ENCODE data around the gene LGI2. TPM values are rescaled to one million over a fixed set of nuclear protein-coding genes. Genes with fewer than 3 reads are reported as not detected.

The LGI2 gene
- total and polyA plus RNA-seq, 9 of the 15 experiments (the other 6 are each of a cell fraction or from before 2014, with no cell fraction given): 0.03 to 0.07 TPM; not detected in 7

DNA sequence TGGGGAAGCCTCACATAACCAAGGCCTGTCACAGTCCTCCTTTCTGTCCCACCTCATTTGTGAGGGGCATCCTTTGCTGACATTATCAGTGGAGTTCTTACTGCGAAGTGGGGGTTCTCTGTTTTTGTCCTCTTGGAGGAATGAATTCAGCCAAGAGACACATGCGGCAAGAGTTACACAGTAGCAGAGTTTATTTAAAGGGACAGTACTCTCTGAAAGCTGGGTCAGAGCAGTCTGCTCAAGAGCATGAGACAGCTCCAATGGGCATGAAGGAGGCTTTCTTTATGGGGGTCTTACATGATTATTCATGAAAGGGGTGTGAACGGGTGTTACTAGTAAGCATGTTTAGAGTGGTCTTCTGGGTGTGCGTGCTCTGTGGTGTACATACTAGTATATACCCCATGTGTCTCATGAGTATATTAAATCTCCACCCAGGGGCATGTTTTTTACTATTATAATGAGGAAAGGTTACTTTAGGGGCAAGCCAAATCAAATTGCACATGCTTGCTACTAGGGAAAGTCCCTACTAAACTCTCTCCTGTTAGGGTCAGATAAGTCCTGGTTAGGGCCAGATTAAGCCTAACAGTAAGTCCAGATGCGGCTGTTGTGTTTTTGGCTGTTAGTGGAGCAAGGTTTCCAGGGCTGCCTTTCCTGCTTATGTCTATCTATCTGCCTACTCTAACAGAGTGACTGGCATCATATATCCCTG lies 19.8 kb upstream of the LGI2 start (continued):
- TF ChIP-seq, protein P1, sequence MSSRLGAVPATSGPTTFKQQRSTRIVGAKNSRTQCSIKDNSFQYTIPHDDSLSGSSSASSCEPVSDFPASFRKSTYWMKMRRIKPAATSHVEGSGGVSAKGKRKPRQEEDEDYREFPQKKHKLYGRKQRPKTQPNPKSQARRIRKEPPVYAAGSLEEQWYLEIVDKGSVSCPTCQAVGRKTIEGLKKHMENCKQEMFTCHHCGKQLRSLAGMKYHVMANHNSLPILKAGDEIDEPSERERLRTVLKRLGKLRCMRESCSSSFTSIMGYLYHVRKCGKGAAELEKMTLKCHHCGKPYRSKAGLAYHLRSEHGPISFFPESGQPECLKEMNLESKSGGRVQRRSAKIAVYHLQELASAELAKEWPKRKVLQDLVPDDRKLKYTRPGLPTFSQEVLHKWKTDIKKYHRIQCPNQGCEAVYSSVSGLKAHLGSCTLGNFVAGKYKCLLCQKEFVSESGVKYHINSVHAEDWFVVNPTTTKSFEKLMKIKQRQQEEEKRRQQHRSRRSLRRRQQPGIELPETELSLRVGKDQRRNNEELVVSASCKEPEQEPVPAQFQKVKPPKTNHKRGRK (tag; IDR thresholded peaks at IDR 0.05): no peak
- TF ChIP-seq MEF2A (IDR thresholded peaks at IDR 0.05; ENCODE audit: control insufficient read depth, low read depth, low read length): peak; percentile 44; the same call in 1 of the 2 replicates
- TF ChIP-seq FOXJ3 (CRISPR knock-in tag; IDR thresholded peaks at IDR 0.05): peak; percentile 49; the same call in 1 of the 2 replicates
- peak; percentile 53 for TF ChIP-seq HMGN3 (IDR thresholded peaks at IDR 0.05; ENCODE audit: borderline replicate concordance, extremely low read depth, insufficient read length, low read depth, low read length)
- peak; percentile 53; the same call in 1 of the 2 replicates for TF ChIP-seq CXXC5 (CRISPR knock-in tag; IDR thresholded peaks at IDR 0.05)
- TF ChIP-seq RUNX1 (IDR thresholded peaks at IDR 0.05; ENCODE audit: low read depth): peak; percentile 75; the same call in 1 of the 2 replicates
- TF ChIP-seq POLR3A (IDR thresholded peaks at IDR 0.05; ENCODE audit: borderline replicate concordance, extremely low read depth, insufficient read depth, insufficient read length): no peak
- TF ChIP-seq ZFP1 (CRISPR knock-in tag; IDR thresholded peaks at IDR 0.05): no peak
- peak; percentile 98 for TF ChIP-seq TRIM24 (IDR thresholded peaks at IDR 0.05)
- peak; percentile 78 for TF ChIP-seq HDAC3 (IDR thresholded peaks at IDR 0.05; ENCODE audit: borderline replicate concordance, partially characterized antibody)
- peak; percentile 86 for TF ChIP-seq SMAD4 (CRISPR knock-in tag; conservative IDR thresholded peaks at IDR 0.05)
- 0 out of 2 replicates have a peak, but pooled peaks have one; percentile 67 for TF ChIP-seq HLTF (IDR thresholded peaks at IDR 0.05)
- TF ChIP-seq, protein P2, sequence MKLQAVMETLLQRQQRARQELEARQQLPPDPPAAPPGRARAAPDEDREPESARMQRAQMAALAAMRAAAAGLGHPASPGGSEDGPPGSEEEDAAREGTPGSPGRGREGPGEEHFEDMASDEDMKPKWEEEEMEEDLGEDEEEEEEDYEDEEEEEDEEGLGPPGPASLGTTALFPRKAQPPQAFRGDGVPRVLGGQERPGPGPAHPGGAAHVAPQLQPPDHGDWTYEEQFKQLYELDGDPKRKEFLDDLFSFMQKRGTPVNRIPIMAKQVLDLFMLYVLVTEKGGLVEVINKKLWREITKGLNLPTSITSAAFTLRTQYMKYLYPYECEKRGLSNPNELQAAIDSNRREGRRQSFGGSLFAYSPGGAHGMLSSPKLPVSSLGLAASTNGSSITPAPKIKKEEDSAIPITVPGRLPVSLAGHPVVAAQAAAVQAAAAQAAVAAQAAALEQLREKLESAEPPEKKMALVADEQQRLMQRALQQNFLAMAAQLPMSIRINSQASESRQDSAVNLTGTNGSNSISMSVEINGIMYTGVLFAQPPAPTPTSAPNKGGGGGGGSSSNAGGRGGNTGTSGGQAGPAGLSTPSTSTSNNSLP (IDR thresholded peaks at IDR 0.05; ENCODE audit: borderline replicate concordance, low read depth, low read length): peak; percentile 60; the same call in 1 of the 2 replicates
- TF ChIP-seq PPARD (CRISPR knock-in tag; IDR thresholded peaks at IDR 0.05): no peak
- 0 out of 2 replicates have a peak, but pooled peaks have one; percentile 40 for TF ChIP-seq NR2C1 (IDR thresholded peaks at IDR 0.05)
- 0 out of 2 replicates have a peak, but pooled peaks have one; percentile 32 for TF ChIP-seq NR2C1 (tag; IDR thresholded peaks at IDR 0.05)
- TF ChIP-seq, protein P3, sequence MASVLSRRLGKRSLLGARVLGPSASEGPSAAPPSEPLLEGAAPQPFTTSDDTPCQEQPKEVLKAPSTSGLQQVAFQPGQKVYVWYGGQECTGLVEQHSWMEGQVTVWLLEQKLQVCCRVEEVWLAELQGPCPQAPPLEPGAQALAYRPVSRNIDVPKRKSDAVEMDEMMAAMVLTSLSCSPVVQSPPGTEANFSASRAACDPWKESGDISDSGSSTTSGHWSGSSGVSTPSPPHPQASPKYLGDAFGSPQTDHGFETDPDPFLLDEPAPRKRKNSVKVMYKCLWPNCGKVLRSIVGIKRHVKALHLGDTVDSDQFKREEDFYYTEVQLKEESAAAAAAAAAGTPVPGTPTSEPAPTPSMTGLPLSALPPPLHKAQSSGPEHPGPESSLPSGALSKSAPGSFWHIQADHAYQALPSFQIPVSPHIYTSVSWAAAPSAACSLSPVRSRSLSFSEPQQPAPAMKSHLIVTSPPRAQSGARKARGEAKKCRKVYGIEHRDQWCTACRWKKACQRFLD (CRISPR knock-in tag; IDR thresholded peaks at IDR 0.05): peak; percentile 77; the same call in 1 of the 2 replicates
- peak; percentile 99 for TF ChIP-seq TAL1 (IDR thresholded peaks at IDR 0.05)
- TF ChIP-seq TCF3 (CRISPR knock-in tag; IDR thresholded peaks at IDR 0.05): peak; percentile 94
- TF ChIP-seq, protein P4, sequence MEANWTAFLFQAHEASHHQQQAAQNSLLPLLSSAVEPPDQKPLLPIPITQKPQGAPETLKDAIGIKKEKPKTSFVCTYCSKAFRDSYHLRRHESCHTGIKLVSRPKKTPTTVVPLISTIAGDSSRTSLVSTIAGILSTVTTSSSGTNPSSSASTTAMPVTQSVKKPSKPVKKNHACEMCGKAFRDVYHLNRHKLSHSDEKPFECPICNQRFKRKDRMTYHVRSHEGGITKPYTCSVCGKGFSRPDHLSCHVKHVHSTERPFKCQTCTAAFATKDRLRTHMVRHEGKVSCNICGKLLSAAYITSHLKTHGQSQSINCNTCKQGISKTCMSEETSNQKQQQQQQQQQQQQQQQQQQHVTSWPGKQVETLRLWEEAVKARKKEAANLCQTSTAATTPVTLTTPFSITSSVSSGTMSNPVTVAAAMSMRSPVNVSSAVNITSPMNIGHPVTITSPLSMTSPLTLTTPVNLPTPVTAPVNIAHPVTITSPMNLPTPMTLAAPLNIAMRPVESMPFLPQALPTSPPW (CRISPR knock-in tag; IDR thresholded peaks at IDR 0.05): peak; percentile 32; the same call in 1 of the 2 replicates
- TF ChIP-seq MTA2 (IDR thresholded peaks at IDR 0.05; ENCODE audit: low read depth): peak; percentile 98
- peak; percentile 95 for TF ChIP-seq KDM1A (IDR thresholded peaks at IDR 0.05)
- peak; percentile 99 for TF ChIP-seq STAT5A (IDR thresholded peaks at IDR 0.05; ENCODE audit: borderline replicate concordance, low read length)
